Loucy (cell line): ENCODE measurements around the gene RAB41.

Experiments used
- CTCF ChIP-seq: fragments of 200-600 bp; sonication (generic); conservative IDR thresholded peaks from 2 replicates; pipeline ENCODE4 v1.5.1; 2014; ENCODE audit warnings: mild to moderate bottlenecking, antibody characterized with exemption, low read length
- EZH2phosphoT487 ChIP-seq: fragments of 200-600 bp; IDR thresholded peaks from 2 replicates; pipeline ENCODE4 v1.6.1; 2018; ENCODE audit warnings: antibody characterized with exemption, mild to moderate bottlenecking, moderate library complexity, borderline replicate concordance

GRCh38 chrX:70260104-70260503 is 21.9 kb upstream of the RAB41 start, which contains the start of gene P2RY4:
- no peak for TF ChIP-seq CTCF
- no peak for TF ChIP-seq EZH2phosphoT487
